Omental fat pad (tissue), 4 donors: Measurements from ENCODE around the gene U2AF2. TPM values are rescaled to one million over a fixed set of nuclear protein-coding genes. Genes with fewer than 3 reads are reported as not detected.

Source experiments
- ATAC-seq: fragments of 150-250 bp; one replicate; pipeline ENCODE4 v1.9.1; 2016; ENCODE audit warnings: mild to moderate bottlenecking, moderate library complexity; ENCODE audit not compliant: low FRiP score
- DNase-seq: peaks from one replicate; pipeline ENCODE4 v3.0.0-alpha.2; 2019; ENCODE audit warnings: low spot score
- CTCF ChIP-seq, 3 donors: fragments of 450-650 bp; IDR thresholded peaks; one replicate each; pipeline ENCODE4 v1.5.1; 2016 to 2017; ENCODE audit warnings: antibody characterized with exemption in 3 of 3, mild to moderate bottlenecking in 3 of 3, moderate library complexity in 2 of 3
- total RNA-seq, 4 donors: library from RNA; depleted of rRNA; stranded (reverse); fragments of >200 nt; gene quantifications; one replicate each; pipeline ENCODE4 v1.1.0, GENCODE V29; 2016

The U2AF2 gene
- total RNA-seq, 4 donors from 2014 or later = 55.2 to 132 (median 86.1) TPM

GRCh38 chr19:55626350-55626749 is 28.5 kb upstream of the U2AF2 start:
- DNase-seq (no peak), ATAC-seq (no peak)
- no peak for TF ChIP-seq CTCF (IDR thresholded peaks at IDR 0.05)

DNA sequence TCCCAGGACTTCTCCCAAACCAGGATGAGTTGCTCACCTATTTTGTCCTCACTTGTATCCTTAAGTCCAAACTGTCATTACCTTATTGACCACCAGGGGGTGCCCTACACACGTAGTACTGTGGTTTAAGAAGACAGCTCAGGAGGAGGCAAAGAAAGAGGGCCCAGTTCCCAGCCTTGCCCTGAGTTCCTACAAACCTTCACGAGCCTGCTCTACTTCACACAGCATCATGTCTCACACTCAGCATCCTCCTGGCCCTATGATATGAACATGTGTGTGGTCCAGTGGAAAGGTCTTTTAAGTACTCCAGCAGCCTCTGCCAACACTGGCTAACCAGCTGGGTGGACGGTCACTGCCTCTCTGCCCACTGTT is 22.4 kb upstream of the U2AF2 start:
- DNase-seq = peak; percentile 100
- peak; percentile 61 for ATAC-seq
- TF ChIP-seq CTCF (IDR thresholded peaks at IDR 0.05) = peak in 2 of 3 donors; percentile 53 to 55

DNA sequence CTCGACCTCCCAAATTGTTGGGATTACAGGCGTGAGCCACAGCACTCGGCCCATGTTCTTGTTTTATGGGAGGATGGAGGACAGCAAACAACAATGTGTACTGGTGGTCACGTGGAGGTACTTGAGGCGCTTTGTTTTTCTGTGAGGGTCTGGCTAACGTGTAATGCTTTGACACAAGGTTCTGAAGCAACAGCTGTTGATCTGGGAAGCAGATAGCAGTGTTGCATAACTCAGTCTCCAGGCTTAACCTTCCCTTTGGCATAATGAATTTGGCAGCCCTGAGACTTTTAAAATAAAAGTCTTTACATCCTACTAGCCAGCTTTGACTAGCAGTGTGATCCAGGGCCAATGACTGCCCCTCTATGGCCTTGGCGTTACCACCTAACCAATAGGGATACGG is 21.0 kb upstream of the U2AF2 start:
- DNase-seq (no peak), ATAC-seq (no peak)
- no peak for TF ChIP-seq CTCF (IDR thresholded peaks at IDR 0.05)

DNA sequence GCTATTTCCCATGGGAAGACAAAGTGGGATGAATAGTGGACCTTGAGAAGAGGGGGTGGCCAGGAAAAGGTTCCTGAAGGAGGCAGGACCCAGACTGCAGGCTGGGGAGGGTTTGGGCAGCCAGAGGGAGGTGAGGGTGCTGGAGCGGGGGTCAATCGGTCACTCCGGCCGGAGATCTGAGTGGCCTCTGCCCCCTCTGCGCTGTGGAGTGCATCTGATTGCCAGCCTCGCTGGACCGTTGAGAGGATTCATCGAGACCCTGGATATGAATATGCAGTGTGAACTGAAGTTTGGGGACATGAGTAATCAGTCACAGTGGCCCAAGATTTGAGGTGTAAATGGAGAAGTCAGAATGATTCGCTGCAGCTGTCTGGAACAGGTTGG is 19.5 kb upstream of the U2AF2 start:
- TF ChIP-seq CTCF (IDR thresholded peaks at IDR 0.05) = no peak
- ATAC-seq (peak; percentile 5), DNase-seq (no peak)

- TF ChIP-seq CTCF (IDR thresholded peaks at IDR 0.05) = no peak
- DNase-seq (no peak), ATAC-seq (no peak)
These were observed 18.9 kb upstream of the U2AF2 start for GRCh38 chr19:55635856-55636440.

- no peak for TF ChIP-seq CTCF (IDR thresholded peaks at IDR 0.05)
- DNase-seq = no peak
- no peak for ATAC-seq
These were observed 18.1 kb upstream of the U2AF2 start for GRCh38 chr19:55636723-55637122.

- TF ChIP-seq CTCF (IDR thresholded peaks at IDR 0.05) = no peak
- DNase-seq (no peak), ATAC-seq (no peak)
These were observed 17.3 kb upstream of the U2AF2 start for GRCh38 chr19:55637534-55637933.
